ENCODE data around the gene TRIM28. TPM values are rescaled to one million over a fixed set of nuclear protein-coding genes. Genes with fewer than 3 reads are reported as not detected.

The TRIM28 gene
- total RNA-seq, 2 donors from 2014 or later: 99.6 to 207 TPM

- Histone ChIP-seq H3K4me1 (peaks cover 0 to 11% of the 10 kb centered on the region in 2 donors), H3K36me3 (peaks cover 29% of the 10 kb centered on the region), H3K27me3 (no peaks in the 10 kb centered on the region), H3K4me3 (no peak overlapping the region), H3K9me3 (no peaks in the 10 kb centered on the region), H3K27ac (no peak overlapping the region)
- no peak for TF ChIP-seq CTCF (IDR thresholded peaks at IDR 0.05)
- peak; percentile 47 for DNase-seq (ENCODE audit: low spot score)
These were observed 39.1 kb downstream of the TRIM28 start for GRCh38 chr19:58582985-58583384.

DNA sequence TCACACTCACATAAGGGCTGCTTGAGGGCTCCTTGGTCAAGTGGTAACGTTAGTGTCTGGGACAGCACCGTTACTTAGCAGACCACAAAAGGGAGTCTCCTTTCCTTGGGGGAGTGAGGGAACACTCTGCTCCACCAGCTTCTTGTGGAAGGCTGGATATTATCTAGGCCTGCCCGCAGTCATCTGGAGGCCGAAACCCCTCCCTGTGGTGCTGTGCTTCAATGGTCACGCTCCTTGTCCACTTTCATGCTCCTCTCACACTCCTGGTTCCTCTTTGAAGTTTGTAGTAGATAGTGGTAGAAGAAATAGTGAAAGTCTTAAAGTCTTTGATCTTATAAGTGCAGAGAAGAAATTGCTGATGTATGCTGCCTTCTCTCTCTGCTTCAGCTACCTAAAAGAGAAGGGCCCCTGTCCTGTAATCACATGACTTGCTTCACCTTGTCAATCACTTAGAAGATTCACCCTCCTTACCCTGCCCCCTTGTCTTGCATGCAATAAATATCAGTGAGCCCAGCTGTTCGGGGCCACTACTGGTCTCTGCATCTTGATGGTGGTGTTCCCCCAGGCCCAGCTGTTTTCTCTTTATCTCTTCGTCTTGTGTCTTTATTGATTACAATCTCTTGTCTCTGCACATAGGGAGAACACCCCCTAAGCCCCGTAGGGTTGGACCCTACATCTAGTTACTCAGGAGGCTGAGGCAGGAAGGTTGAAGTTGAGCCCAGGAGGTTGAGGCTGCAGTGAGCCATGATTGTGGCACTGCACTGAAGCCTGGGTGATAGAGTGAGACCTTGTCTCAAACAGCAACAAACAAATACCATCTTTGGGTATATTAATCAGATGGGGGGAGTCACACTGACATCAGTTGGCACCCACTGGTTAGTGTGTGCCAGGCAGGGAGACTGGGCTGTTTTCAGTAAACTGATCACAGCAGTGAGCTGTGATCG, 40.9 kb downstream of the TRIM28 start:
- no peak overlapping the region for H3K4me3 ChIP-seq
- no peak overlapping the region for H3K27ac ChIP-seq
- peak; percentile 44 for DNase-seq (ENCODE audit: low spot score)
- H3K27me3 ChIP-seq: no peaks in the 10 kb centered on the region
- TF ChIP-seq CTCF (IDR thresholded peaks at IDR 0.05): no peak
- H3K9me3 ChIP-seq: no peaks in the 10 kb centered on the region
- H3K36me3 ChIP-seq: peaks cover 29% of the 10 kb centered on the region
- peaks cover 0 to 11% of the 10 kb centered on the region in 2 donors for H3K4me1 ChIP-seq

DNA sequence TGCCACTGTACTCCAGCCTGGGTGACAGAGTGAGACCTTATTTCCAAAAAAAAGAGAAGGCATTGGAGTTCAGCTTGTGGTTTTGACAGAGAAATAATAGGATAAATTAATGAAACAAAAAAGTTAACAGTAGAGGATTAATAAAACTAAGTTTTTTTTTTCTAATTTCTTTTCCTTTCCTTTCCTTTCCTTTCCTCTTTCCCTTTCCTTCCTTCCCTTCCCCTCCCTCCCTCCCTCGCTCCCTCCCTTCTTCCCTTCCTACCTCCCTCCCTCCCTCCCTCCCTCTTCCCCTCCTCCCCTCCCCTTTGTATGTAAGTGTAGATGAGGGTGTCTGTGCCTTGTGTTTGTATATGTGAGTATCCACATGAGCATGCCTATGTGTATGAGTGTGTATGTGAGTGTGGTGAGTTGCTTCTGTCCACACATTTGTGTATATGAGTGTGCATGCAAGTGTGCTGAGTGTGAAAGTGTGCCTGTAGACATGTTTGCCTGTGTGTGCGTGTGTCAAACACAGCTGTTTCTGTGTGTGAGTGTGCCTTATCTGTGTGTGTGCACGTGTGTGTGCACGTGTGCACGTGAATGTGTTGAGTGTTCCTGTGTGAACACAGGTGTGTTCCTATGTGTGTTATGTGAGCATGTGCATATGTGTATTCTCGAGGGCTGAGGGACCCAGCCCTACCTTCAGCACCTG, 41.7 kb downstream of the TRIM28 start:
- H3K27ac ChIP-seq: no peak overlapping the region
- H3K9me3 ChIP-seq: no peaks in the 10 kb centered on the region
- H3K27me3 ChIP-seq: no peaks in the 10 kb centered on the region
- H3K4me3 ChIP-seq: no peak overlapping the region
- no peak for DNase-seq (ENCODE audit: low spot score)
- H3K4me1 ChIP-seq: peaks cover 0 to 10% of the 10 kb centered on the region in 2 donors
- H3K36me3 ChIP-seq: peaks cover 29% of the 10 kb centered on the region
- TF ChIP-seq CTCF (IDR thresholded peaks at IDR 0.05): no peak

- peak; percentile 43 for DNase-seq (ENCODE audit: low spot score)
- no peak for TF ChIP-seq CTCF (IDR thresholded peaks at IDR 0.05)
- Histone ChIP-seq H3K27ac (no peak overlapping the region), H3K4me3 (no peak overlapping the region), H3K27me3 (no peaks in the 10 kb centered on the region), H3K9me3 (no peaks in the 10 kb centered on the region), H3K4me1 (peaks cover 0 to 4% of the 10 kb centered on the region in 2 donors), H3K36me3 (peaks cover 29% of the 10 kb centered on the region)
These were observed 42.4 kb downstream of the TRIM28 start for GRCh38 chr19:58586133-58586765.

Small RNAs within 50 kb of the gene (microRNA-seq; reads per million reads assigned to microRNA genes)
- 0 to 1.4 reads per million in 2 donors for gene MIR6807 (ENCODE audit: borderline number of aligned reads in 2 of 2, borderline replicate concordance in 1 of 2)

Other genes with a start within 250 kb of the TRIM28 start
- 10 to 100 TPM; 20.9 to 32.6 TPM for gene ERVK3-1, start 238.7 kb upstream of the TRIM28 start, total RNA-seq
- 1 to 10 TPM; 1.6 to 2.6 TPM for gene ZSCAN22, start 217.1 kb upstream of the TRIM28 start, total RNA-seq
- 10 to 100 TPM; 45.5 to 52.6 TPM for gene A1BG, start 190.6 kb upstream of the TRIM28 start, total RNA-seq
- gene ZNF497, start 181.3 kb upstream of the TRIM28 start, total RNA-seq: under 1 TPM; 0.39 to 0.56 TPM
- gene ZNF837, start 163.0 kb upstream of the TRIM28 start, total RNA-seq: 1 to 10 TPM in 1 of 2 donors, under 1 TPM in 1; 0.70 to 1.3 TPM
- 1,000 to 10,000 TPM in 1 of 2 donors, 100 to 1,000 TPM in 1; 593 to 1,197 TPM for gene RPS5, start 156.8 kb upstream of the TRIM28 start, total RNA-seq
- not detected for gene RNF225, start 148.4 kb upstream of the TRIM28 start, total RNA-seq
- gene ZNF584, start 135.4 kb upstream of the TRIM28 start, total RNA-seq: 10 to 100 TPM; 17.4 to 18.5 TPM
- 1 to 10 TPM; 2.7 to 3.1 TPM for gene ZNF132, start 103.9 kb upstream of the TRIM28 start, total RNA-seq
- 1 to 10 TPM; 2.7 to 6.9 TPM for gene ZNF324B, start 92.4 kb upstream of the TRIM28 start, total RNA-seq
- gene ZNF324, start 77.0 kb upstream of the TRIM28 start, total RNA-seq: 1 to 10 TPM; 5.9 to 9.9 TPM
- gene ZNF446, start 67.7 kb upstream of the TRIM28 start, total RNA-seq: 10 to 100 TPM in 1 of 2 donors, 1 to 10 TPM in 1; 7.9 to 10.0 TPM
- gene SLC27A5, start 32.1 kb upstream of the TRIM28 start, total RNA-seq: 1 to 10 TPM; 1.3 to 2.9 TPM
- gene ZBTB45, start 24.3 kb upstream of the TRIM28 start, total RNA-seq: 10 to 100 TPM in 1 of 2 donors, 1 to 10 TPM in 1; 7.2 to 14.3 TPM
- 100 to 1,000 TPM; 109 to 121 TPM for gene CHMP2A, start 11.0 kb downstream of the TRIM28 start, total RNA-seq
- gene UBE2M, start 14.5 kb downstream of the TRIM28 start, total RNA-seq: 10 to 100 TPM; 30.9 to 38.8 TPM
- 10 to 100 TPM in 1 of 2 donors, 1 to 10 TPM in 1; 6.5 to 11.3 TPM for gene MZF1, start 29.3 kb downstream of the TRIM28 start, total RNA-seq

All from right atrium auricular region (tissue), 2 donors.